Esophagus (tissue), 2 donors: ENCODE results near the gene SLC22A12. TPM values are rescaled to one million over a fixed set of nuclear protein-coding genes. Genes with fewer than 3 reads are reported as not detected.

Source experiments
- H3K27ac ChIP-seq, 2 donors: one replicate each; pipeline ENCODE4 v1.5.1; 2013; ENCODE audit warnings: low read depth in 2 of 2, mild to moderate bottlenecking in 2 of 2, inconsistent platforms in 1 of 2, low read length in 1 of 2, moderate library complexity in 1 of 2
- H3K27me3 ChIP-seq, 2 donors: one replicate each; pipeline ENCODE4 v1.6.1; 2013; ENCODE audit warnings: low read length in 2 of 2, control low read depth in 1 of 2, mild to moderate bottlenecking in 1 of 2; ENCODE audit not compliant: insufficient read depth in 2 of 2, control insufficient read depth in 1 of 2
- H3K36me3 ChIP-seq, 2 donors: one replicate each; pipeline ENCODE4 v1.6.1; 2013; ENCODE audit warnings: low read length in 1 of 2; ENCODE audit not compliant: control insufficient read depth in 2 of 2, insufficient read depth in 2 of 2
- H3K4me1 ChIP-seq, 2 donors: one replicate each; pipeline ENCODE4 v1.6.1; 2013; ENCODE audit warnings: low read length in 1 of 2; ENCODE audit not compliant: control insufficient read depth in 2 of 2, insufficient read depth in 2 of 2
- H3K4me3 ChIP-seq, 2 donors: one replicate each; pipeline ENCODE4 v1.5.1; 2013; ENCODE audit warnings: low read length in 2 of 2, mild to moderate bottlenecking in 2 of 2, low read depth in 1 of 2, moderate library complexity in 1 of 2
- H3K9me3 ChIP-seq, 2 donors: one replicate each; pipeline ENCODE4 v1.6.1; 2013; ENCODE audit warnings: mild to moderate bottlenecking in 2 of 2, low read depth in 1 of 2, low read length in 1 of 2, moderate library complexity in 1 of 2; ENCODE audit not compliant: control insufficient read depth in 2 of 2, insufficient read depth in 1 of 2
- WGBS, 2 donors: extraction: QIAGEN DNeasy Blood & Tissue Kit; methylation state at CpG; one replicate each; pipeline ENCODE4 v1.1.7; 2013; 5-methylcytosine and 5-hydroxymethylcytosine counted together
- polyA plus RNA-seq, 2 donors: library from polyadenylated mRNA; stranded (reverse); fragments of 200-250 nt; gene quantifications; one replicate each; pipeline ENCODE4 v1.2.3, GENCODE V29; 2013
- donor health status: healthy with polysubstance abuse.
- donor health status: Bipolar disorder and iron deficiency.

Gene SLC22A12
- polyA plus RNA-seq, 2 donors: not detected

DNA sequence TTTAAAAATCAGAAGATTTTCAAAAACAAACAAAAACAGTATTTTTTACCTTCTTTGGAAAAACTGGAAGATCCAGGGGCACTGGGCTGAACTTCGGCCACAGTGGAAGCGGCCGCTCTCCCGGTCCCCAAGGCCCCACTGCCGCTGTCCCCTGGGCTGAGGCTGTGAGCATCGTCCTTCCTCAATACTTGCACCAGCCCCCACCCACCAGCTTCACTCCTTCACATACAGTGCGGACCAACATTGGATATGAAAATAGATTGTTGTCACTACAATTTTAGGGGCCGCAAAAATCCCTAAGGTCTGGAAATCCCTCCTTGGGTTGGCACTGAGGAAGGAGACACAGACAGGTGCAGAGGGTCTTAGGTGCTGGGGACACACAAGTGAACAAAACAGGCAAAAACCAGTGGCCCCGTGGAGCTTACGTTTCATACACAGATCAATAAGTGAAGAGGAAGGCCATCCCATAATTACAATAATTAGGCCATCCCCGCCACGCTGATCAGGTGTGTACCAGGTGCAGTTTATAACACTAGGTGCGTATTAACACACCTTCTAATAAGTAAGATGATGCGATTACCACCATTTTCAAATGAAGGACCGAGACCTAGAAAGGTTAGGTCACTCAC lies 28.2 kb upstream of the SLC22A12 start:
- no peak overlapping the region for H3K27ac ChIP-seq
- no peak overlapping the region for H3K4me3 ChIP-seq
- WGBS, 2 donors: 90 to 94% methylated on average over 15 of the region's 15 CpGs

DNA sequence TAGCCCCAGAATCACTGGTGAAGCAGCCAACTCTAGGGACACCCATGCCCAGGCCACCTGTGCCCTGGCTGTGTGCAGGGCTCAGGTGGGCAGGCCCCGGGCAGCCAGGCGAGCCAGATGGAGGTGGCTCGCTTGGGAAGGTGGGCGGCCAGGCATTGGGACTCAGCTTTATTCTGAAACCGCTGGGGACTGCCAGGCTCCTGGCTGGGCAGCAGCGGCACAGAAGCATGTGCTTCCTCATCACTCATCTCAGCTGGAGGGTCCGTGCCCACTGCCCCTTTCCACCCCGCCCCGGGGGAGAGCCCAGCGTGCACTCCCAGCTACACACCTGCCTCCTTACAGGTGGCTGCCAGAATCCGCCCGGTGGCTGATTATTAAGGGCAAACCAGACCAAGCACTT lies 27.1 kb upstream of the SLC22A12 start:
- WGBS, 2 donors: 87 to 90% methylated on average over 12 of the region's 12 CpGs
- Histone ChIP-seq H3K36me3 (no peaks in the 10 kb centered on the region), H3K27me3 (no peaks in the 10 kb centered on the region)

More for the DNA sequence above, 28.2 kb upstream of the SLC22A12 start:
- H3K36me3 ChIP-seq: no peaks in the 10 kb centered on the region
- H3K4me1 ChIP-seq: peaks cover 0 to 3% of the 10 kb centered on the region in 2 donors
- no peaks in the 10 kb centered on the region for H3K27me3 ChIP-seq
- H3K9me3 ChIP-seq: no peaks in the 10 kb centered on the region

DNA sequence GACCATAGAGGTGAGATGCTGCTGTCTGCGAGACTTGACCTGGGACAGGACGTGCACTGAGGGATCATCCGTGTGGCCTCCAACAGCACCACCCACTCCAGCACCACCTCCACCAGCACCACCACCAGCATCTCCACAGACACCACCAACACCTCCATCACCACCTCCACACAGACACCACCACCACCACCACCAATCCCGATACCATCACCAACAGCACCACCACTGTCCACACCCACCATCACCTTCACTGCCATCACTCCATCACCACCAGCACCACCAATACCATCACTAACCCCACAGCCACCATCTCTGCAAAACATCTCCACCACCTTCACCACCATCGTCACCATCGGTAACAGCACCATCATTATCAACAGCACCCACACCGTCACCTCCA lies 26.6 kb upstream of the SLC22A12 start:
- H3K36me3 ChIP-seq: no peaks in the 10 kb centered on the region
- 90 to 94% methylated on average over 7 of the region's 7 CpGs for WGBS, 2 donors
- H3K27ac ChIP-seq: no peak overlapping the region
- H3K4me1 ChIP-seq: peaks cover 0 to 3% of the 10 kb centered on the region in 2 donors
- H3K4me3 ChIP-seq: no peak overlapping the region
- no peaks in the 10 kb centered on the region for H3K27me3 ChIP-seq
- H3K9me3 ChIP-seq: no peaks in the 10 kb centered on the region

More for the DNA sequence above, 27.1 kb upstream of the SLC22A12 start:
- Histone ChIP-seq H3K4me3 (no peak overlapping the region), H3K9me3 (no peaks in the 10 kb centered on the region), H3K27ac (no peak overlapping the region), H3K4me1 (peaks cover 0 to 3% of the 10 kb centered on the region in 2 donors)

DNA sequence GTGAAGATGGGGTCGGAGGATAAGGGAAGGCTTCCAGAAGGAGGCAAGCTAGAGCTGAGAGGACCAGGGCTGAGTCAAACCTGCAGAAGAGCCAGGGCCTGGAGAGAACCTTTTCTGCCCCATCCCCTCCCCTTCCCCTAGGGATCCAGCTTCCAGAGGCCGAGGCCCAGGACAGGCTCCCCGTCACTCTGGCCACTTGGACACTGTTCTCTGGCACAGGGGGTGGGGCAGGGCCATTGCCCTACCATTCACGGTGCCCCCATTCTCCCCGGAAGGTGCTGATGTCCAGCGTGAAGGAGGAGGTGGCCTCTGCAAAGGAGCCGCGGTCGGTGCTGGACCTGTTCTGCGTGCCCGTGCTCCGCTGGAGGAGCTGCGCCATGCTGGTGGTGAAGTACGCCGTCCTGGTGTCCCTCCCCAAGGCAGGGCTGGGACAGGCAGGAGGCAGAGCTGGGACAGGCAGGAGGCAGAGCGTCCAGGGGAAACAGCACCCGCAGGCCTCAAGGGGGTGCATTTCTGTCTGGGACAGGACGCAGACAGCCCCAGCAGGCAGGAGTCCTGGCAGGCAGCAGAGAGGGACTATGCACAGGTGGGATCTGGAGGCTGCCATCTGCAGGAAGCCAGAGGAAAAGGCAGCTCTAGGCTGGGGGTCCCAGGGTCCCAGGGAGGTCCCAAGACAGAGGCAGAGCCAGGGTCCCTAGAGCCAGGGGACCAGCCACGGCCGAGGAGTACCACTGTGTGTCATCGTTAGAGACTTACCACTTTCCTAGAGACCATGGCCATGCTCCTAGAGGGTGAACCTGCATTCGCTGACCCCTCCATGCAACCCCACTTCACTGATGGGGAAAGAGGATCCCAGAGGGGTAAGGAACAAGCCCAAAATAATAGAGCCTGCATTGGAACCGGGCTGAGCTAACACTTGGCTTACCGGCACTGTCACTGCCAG lies 25.8 kb upstream of the SLC22A12 start:
- H3K27me3 ChIP-seq: no peaks in the 10 kb centered on the region
- H3K27ac ChIP-seq: no peak overlapping the region
- no peaks in the 10 kb centered on the region for H3K9me3 ChIP-seq
- no peak overlapping the region for H3K4me3 ChIP-seq
- H3K36me3 ChIP-seq: no peaks in the 10 kb centered on the region
- H3K4me1 ChIP-seq: peaks cover 0 to 3% of the 10 kb centered on the region in 2 donors
- 90 to 93% methylated on average over 24 of the region's 24 CpGs for WGBS, 2 donors

DNA sequence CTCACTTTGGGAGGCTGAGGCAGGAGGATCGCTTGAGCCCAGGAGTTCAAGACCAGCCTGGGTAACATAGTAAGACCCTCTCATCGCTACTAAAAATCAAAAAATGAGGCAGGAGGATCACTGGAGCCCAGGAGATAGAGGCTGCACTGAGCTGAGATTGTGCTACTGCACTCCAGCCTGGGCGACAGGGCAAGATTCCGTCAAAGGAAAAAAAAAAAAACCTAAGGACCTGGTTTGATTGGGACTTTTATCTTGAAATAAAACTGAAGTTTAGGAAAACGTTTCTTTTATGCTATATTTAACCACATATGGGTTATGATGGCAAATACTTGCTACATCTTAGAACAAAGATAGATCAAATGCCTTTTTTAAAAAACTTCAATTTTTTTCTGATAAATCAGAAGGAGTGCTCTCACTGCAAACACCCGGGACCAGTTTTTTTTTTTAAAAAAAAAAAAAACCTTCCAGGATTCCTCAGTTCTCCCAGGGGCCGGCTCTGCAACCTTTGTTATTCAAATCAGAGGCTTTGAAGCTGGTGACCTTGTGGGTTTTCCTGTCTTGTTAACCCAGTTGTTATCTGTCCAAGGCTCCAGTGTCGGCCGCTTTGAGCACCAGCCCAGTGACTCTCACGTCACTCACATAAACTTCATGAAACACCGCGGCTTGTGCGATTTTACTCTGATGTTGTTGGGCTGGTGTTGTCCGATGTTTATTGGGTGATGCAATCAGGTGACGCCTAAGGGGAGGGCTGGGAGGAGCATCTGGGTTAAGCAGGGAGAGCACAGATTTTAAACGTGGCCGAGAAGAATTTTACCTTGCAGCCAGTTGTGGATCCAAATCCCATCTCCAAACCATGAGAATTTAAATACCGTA lies 24.7 kb upstream of the SLC22A12 start:
- no peak overlapping the region for H3K27ac ChIP-seq
- no peaks in the 10 kb centered on the region for H3K27me3 ChIP-seq
- H3K4me3 ChIP-seq: no peak overlapping the region
- WGBS, 2 donors: 27 to 30% methylated on average over 18 of the region's 18 CpGs
- no peaks in the 10 kb centered on the region for H3K9me3 ChIP-seq
- H3K36me3 ChIP-seq: no peaks in the 10 kb centered on the region
- H3K4me1 ChIP-seq: peaks cover 0 to 3% of the 10 kb centered on the region in 2 donors

DNA sequence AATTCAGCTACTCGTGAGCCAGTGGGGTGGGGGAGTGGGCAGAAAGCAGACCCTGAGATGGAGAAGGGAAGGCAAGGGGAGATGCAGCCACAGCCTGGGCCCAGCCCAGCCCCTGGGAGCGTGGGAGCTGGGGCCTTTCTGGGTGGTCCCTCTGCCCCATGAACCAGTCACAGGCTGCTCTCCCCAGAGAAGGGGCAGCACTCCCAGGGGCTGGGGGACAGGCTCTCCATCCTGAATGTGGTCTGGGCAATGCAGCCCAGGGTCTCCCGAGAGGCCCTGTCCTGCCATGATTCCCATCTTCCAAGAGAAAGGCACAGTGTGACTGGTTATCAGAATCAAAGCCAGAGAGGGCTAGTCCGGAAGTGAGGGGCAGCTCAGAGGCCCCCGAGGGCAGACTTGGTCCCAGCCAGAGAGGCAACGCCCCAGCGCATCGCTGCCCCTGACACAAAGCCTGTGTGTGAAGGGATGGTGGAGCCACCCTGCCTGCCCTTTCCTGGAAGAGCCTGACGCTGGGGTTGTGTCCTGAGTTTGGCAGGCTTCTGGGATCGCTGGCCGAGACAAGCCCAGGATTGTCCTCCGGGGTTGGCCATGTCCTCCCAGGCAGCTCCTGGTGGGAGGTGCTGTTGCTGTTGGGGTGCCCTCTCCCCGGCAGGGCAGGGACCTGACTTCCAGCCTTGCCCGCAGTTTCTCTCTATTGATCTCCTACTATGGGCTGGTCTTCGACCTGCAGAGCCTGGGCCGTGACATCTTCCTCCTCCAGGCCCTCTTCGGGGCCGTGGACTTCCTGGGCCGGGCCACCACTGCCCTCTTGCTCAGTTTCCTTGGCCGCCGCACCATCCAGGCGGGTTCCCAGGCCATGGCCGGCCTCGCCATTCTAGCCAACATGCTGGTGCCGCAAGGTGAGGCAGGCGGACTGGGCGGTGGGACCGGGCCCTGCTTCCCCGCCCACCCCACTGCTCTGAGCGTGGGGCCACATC lies 23.8 kb upstream of the SLC22A12 start:
- Histone ChIP-seq H3K4me1 (peaks cover 0 to 5% of the 10 kb centered on the region in 2 donors), H3K36me3 (no peaks in the 10 kb centered on the region), H3K27me3 (no peaks in the 10 kb centered on the region), H3K4me3 (no peak overlapping the region), H3K27ac (no peak overlapping the region), H3K9me3 (no peaks in the 10 kb centered on the region)
- WGBS, 2 donors: 81 to 86% methylated on average over 30 of the region's 30 CpGs

DNA sequence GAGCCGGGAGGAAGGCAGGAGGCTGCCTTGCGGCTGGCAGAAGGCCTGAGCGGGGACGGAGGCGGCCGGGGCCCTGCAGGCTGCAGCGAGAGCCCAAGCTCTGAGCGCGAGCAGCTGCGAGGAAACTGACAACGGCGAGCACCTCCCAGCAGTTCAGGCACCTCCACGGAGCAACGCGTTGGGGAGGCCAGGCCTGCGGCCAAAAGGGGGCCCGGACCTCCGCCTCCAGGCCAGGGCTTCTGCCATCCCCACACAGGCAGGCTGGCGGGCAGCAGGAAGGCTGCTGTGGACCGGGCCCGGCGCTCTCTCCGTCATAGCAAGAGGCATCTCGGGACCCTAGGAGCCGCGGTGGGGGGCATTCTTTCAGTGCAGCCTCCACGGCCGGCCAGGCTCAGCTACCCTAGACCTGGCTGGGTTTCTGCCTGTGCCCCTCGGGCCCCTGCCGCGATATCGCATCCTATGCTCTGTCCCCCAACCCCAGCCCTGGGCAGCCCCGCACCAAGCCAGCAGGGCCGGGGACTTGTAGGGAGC lies 22.9 kb upstream of the SLC22A12 start:
- WGBS, 2 donors: 88 to 90% methylated on average over 34 of the region's 34 CpGs
- H3K4me3 ChIP-seq: no peak overlapping the region
- no peaks in the 10 kb centered on the region for H3K36me3 ChIP-seq
- no peak overlapping the region for H3K27ac ChIP-seq
- H3K4me1 ChIP-seq: peaks cover 0 to 7% of the 10 kb centered on the region in 2 donors
- no peaks in the 10 kb centered on the region for H3K9me3 ChIP-seq
- H3K27me3 ChIP-seq: no peaks in the 10 kb centered on the region

DNA sequence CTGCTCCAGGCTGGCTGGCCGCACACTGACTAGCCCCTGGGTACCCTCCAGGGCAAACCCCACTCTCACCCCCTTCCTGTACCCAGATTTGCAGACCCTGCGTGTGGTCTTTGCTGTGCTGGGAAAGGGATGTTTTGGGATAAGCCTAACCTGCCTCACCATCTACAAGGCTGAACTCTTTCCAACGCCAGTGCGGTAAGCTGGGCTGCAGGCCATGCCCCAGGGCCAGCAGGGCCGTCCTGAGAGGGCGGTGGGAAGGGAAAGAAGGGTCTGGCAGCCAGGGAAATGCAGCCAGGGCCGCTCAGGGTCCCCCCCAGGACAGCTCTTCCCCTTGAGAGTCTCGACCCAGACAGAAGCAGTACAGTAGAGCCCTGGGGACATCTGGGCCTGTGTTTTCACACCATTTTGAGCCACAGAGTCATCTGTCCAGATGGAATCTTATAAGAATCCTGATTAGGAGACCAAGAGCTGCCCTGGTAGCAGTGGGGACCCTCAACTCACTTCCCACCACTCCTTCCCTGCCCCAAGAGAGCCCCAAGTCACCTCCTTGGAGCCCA lies 22.4 kb upstream of the SLC22A12 start:
- no peak overlapping the region for H3K4me3 ChIP-seq
- 70 to 85% methylated on average over 8 of the region's 8 CpGs for WGBS, 2 donors
- H3K36me3 ChIP-seq: no peaks in the 10 kb centered on the region
- no peaks in the 10 kb centered on the region for H3K27me3 ChIP-seq
- no peaks in the 10 kb centered on the region for H3K9me3 ChIP-seq
- H3K4me1 ChIP-seq: peaks cover 0 to 7% of the 10 kb centered on the region in 2 donors
- H3K27ac ChIP-seq: no peak overlapping the region
